Epithelial cell of proximal tubule (primary cell): Measurements from ENCODE around the gene GABRE. TPM values are rescaled to one million over a fixed set of nuclear protein-coding genes. Genes with fewer than 3 reads are reported as not detected.

Experiments used
- DNase-seq: peaks from one replicate; pipeline ENCODE4 v3.0.0-alpha.2; 2011; ENCODE audit warnings: low read depth
- H3K4me3 ChIP-seq: 2 replicates; pipeline ENCODE4 v1.5.1; 2011; ENCODE audit warnings: low read depth, mild to moderate bottlenecking, low read length
- total RNA-seq: library from RNA; depleted of rRNA; stranded (reverse); fragments of >200 nt; gene quantifications from 2 replicates; pipeline ENCODE4 v1.2.3, GENCODE V29; 2015
- TF ChIP-seq, protein P1 (sequence below): conservative IDR thresholded peaks from 2 replicates; pipeline ENCODE4 v1.5.1; 2012; ENCODE audit warnings: low read depth, mild to moderate bottlenecking, low read length

The GABRE gene
- total RNA-seq, 1 donor from 2014 or later: 4.8 TPM

DNA sequence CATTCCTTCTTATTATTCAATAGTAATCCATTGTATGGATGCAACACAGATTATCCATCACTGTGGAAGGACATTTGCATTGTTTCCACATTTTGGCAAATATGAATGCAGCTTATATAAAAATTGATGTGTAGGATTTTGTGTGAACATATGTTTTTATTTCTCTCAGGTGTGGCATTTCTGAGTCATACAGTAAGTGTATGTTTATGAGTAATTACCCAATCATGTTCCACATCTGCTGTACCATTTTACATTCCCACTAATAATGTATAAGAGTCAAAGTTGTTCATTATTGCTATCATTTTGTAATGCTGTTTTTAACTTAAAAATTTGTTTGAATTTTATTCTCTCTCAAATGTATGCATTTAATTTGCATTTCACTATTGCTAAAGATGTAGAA is 36.3 kb downstream of the GABRE start:
- TF ChIP-seq, protein P1, sequence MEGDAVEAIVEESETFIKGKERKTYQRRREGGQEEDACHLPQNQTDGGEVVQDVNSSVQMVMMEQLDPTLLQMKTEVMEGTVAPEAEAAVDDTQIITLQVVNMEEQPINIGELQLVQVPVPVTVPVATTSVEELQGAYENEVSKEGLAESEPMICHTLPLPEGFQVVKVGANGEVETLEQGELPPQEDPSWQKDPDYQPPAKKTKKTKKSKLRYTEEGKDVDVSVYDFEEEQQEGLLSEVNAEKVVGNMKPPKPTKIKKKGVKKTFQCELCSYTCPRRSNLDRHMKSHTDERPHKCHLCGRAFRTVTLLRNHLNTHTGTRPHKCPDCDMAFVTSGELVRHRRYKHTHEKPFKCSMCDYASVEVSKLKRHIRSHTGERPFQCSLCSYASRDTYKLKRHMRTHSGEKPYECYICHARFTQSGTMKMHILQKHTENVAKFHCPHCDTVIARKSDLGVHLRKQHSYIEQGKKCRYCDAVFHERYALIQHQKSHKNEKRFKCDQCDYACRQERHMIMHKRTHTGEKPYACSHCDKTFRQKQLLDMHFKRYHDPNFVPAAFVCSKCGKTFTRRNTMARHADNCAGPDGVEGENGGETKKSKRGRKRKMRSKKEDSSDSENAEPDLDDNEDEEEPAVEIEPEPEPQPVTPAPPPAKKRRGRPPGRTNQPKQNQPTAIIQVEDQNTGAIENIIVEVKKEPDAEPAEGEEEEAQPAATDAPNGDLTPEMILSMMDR: no peak
- no peak for DNase-seq
- H3K4me3 ChIP-seq: no peak overlapping the region

DNA sequence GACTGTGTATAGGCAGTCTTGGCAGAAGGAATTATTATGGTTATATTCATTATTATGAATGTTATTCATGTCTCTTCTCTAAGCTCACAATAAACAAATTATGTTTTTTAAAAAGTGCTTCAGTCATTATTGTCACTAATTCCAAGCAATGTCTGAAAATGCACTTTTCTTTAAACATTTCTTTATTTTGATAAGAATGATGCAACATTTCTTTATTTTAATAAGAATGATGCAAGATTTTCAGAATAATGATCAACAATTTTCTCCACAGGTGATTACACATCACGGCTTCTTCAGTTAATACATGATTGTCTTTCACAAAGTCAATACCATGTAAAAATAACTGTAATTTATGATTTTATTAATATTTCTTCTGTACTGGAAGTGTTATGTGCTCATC is 39.1 kb downstream of the GABRE start:
- TF ChIP-seq, protein P1: no peak

DNA sequence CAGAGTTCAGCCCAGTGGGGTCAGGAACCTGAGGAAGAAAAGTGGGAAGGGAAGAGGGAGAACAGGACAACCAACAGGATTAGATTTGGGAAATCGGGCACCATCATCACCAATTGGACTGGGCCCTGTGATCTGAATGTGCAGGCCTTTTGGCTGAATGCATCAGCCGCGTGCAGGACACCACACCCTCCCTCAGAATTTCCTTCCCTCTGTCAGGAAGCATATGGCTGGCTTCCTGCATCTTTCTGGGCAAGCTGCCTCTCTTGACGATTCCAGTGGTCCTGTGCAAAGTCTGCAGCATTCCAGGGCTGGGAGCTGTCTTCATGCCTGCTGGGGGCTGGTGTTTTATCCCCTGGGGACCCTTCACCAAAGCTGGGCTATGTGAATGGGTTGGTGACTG is 45.4 kb downstream of the GABRE start:
- TF ChIP-seq, protein P1: no peak
- H3K4me3 ChIP-seq: no peak overlapping the region
- no peak for DNase-seq

More for the DNA sequence above, 39.1 kb downstream of the GABRE start:
- H3K4me3 ChIP-seq: no peak overlapping the region
- DNase-seq: no peak

DNA sequence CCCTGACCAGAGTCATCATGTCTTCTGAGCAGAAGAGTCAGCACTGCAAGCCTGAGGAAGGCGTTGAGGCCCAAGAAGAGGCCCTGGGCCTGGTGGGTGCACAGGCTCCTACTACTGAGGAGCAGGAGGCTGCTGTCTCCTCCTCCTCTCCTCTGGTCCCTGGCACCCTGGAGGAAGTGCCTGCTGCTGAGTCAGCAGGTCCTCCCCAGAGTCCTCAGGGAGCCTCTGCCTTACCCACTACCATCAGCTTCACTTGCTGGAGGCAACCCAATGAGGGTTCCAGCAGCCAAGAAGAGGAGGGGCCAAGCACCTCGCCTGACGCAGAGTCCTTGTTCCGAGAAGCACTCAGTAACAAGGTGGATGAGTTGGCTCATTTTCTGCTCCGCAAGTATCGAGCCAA is 50.8 kb downstream of the GABRE start:
- H3K4me3 ChIP-seq: no peak overlapping the region
- TF ChIP-seq, protein P1: no peak
- no peak for DNase-seq

DNA sequence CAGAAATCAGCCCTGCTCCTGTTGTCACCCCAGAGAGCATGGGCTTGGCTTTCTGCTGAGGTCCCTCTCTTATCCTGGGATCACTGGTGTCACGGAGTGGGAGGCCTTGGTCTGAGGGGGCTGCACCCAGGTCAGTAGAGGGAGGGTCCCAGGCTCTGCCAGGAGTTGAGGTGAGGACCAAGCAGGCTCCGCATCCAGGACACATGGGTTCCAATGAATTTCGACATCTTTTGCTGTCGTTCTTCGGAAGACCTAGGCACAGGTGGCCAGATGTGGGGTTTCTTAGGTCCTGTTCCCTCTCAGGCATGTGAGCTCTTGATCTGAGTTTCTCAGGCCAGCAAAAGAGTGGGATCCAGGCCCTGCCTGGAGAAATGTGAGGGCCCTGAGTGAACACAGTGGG is 51.8 kb downstream of the GABRE start:
- no peak overlapping the region for H3K4me3 ChIP-seq
- TF ChIP-seq, protein P1: no peak
- DNase-seq: no peak

DNA sequence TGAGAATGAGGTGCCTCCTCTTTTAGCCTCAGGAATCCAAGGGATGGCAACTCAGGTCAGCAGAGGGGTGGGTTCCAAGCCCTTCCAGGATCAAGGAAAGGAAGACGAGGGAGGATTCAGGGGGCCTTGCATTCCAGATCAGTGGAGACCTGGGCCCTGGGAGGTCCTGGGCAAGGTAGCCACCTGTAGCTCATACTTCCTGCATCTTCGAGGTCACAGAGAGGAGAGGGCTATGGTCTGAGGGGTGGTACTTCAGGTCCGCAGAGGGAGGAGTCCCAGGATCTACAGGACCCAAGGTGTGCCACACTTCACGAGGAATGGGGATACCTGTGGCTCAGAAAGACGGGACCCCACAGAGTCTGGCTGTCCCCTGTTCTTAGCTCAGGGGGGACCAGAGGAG is 52.6 kb downstream of the GABRE start:
- no peak for DNase-seq
- H3K4me3 ChIP-seq: no peak overlapping the region
- TF ChIP-seq, protein P1: no peak

DNA sequence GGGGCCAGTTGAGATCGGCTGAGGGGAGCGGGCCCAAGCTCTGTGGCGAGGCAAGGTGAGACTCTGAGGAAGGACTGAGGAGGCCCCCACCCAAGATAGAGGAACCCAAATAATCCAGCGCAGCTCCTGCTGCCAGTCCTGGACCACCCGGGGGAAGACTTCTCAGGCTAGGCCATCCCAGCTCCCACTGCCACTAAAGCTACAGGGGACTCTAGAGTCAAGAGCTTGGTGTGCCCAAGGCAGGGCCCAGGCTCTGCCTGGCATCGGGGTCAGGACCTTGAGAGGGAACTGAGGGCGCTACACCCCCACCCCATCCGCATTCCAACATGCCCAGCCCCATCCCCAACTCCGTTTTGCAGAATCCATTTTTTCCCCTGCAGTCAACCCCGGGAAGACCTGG is 53.2 kb downstream of the GABRE start:
- DNase-seq: no peak
- no peak overlapping the region for H3K4me3 ChIP-seq
- TF ChIP-seq, protein P1: no peak
